RWPE1 (cell line): ENCODE measurements around the gene MXRA8.
"Not testable (repeated sequence)": the region's sequence is repeated elsewhere in the genome, so short reads cannot be mapped to it uniquely, and the experiment has no call there.

Experiments used
- CTCF ChIA-PET: fragments of 350-600 bp; sonication (Branson Sonifier 250); formaldehyde crosslinking; extraction: SDS; loops from one replicate; lab custom pipeline; 2021; lab: Yijun Ruan, JAX
- POLR2A ChIA-PET: fragments of 400-600 bp; formaldehyde crosslinking; extraction: SDS; loops from one replicate; lab custom pipeline; 2020; ENCODE audit warnings: antibody characterized with exemption; ENCODE audit not compliant: low non-redundant PET; lab: Yijun Ruan, JAX
- DNase-seq: peaks from one replicate; pipeline ENCODE4 v3.0.0; 2012; ENCODE audit warnings: low spot score
- H3K27ac ChIP-seq: fragments of 450-650 bp; 2 replicates; pipeline ENCODE4 v1.5.1; 2017
- CTCF ChIP-seq: fragments of 450-650 bp; conservative IDR thresholded peaks from 2 replicates; pipeline ENCODE4 v1.5.1; 2017; ENCODE audit warnings: low read depth, mild to moderate bottlenecking

Gene MXRA8

DNA sequence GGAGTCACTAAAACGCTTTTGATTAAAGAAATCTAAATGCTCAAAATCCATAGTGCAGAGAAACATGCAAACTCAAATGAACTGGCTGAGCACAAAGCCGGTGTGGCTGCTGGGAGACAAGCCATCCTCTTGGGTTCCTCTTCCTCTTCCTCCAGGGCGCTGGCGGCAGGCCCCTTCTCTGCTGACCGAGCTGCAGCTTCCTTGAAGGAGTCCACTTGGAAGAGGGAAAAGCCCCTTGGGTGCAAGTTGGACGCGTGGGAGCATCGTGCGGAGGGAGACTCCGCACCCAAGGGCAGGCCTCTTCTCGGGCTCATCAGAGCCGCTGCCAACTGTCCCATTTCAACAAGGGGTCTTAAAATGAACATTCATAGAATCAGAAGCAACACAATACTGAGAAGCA is 32.9 kb upstream of the MXRA8 start:
- H3K27ac ChIP-seq, result no peak overlapping the region
- TF ChIP-seq CTCF, result no peak
- DNase-seq, result no peak
- POLR2A ChIA-PET, result no interaction called here
- CTCF ChIA-PET, result no interaction called here

DNA sequence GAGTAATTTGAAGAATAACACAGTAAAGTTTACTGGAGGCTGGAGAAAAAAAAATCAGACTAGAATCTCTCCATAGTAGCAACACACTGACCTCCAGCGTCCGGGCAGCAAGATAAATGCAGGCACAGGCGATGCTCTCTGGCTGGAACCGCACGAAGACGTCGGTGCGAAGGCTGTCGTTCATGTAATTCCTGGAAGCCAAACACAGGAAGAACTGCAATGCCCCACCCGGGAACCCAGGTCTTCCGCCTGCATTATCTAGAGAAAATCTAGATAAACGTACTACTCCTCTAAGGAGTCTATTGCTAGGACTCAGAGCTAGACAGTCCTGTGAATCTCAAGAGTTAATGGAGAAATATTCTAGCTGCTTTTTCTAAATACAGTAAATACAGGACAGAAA is 32.3 kb upstream of the MXRA8 start:
- ChIA-PET POLR2A (no interaction called here), CTCF (interaction anchor here (0.7 kb wide), 1 partner anchor 15 kb away, joined by 4 read pairs; no protein-coding TSS in a partner anchor)
- H3K27ac ChIP-seq, result no peak overlapping the region
- no peak for TF ChIP-seq CTCF
- no peak for DNase-seq

DNA sequence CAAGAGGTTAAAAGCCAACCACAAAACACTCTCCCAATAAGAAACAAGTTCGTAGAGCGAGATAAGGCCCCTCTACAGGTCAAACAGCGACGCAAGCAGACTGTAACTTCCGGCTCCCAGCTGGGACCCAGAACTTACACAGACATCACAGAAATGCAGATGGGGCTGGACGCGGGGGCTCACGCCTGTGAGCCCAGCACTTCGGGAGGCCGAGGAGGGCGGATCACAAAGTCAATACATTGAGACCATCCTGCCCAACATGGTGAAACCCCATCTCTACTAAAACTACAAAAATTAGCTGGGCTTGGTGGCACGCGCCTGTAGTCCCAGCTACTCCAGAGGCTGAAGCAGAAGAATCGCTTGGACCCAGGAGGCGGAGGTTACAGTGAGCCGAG is 29.7 kb upstream of the MXRA8 start:
- ChIA-PET CTCF (no interaction called here), POLR2A (no interaction called here)
- 0 out of 2 replicates have a peak overlapping the region, but pooled peaks have one; percentile 11 for H3K27ac ChIP-seq
- no peak for DNase-seq
- no peak for TF ChIP-seq CTCF

DNA sequence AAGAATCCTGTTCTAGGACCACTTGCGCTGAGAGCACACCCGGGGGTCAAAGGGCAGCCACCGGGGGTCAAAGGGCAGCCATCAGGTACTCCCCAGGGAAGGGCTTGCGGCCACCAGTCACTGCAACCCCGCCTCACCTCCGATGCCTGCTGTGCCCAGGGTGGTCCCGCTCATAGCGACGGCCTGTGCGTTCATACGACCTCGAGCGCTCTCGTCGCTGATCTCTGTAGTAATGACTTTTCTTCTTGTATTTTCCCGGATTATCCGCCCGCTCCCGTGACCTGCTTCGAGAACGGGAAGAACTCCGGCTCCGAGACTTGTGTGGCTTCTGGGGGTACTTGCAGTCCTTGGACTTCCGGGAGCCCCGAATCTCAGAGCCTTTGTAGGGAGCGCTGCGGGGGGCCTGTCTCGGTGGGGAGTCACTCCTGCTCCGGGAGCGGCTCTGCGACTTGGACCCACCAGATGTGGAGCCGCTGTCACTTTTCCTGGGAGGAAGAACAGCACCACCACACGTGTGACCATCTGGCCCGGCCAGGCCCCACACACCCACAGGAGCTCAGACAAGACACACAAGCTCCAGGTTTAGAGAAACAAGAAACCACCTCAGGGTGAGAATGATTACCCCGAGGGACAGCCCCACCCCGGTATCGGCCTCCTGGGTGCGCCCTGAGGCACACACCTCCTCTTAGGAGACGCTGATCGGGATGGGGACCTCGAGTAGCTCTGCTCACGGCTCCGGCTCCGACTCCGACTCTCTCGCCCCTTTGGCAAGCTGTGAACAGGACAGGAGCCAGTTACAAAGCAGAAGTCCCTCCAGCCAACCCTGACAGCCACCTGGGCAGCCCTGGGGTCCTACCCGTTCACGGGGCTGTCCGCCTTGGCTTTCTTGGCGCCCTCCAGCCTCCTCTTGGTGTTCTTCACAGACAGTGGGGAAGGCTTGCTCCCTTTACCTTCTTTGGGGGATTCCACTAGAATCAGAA is 29.0 kb upstream of the MXRA8 start:
- no peak for DNase-seq
- ChIA-PET CTCF (no interaction called here), POLR2A (no interaction called here)
- TF ChIP-seq CTCF, result no peak
- 0 out of 2 replicates have a peak overlapping the region, but pooled peaks have one; percentile 11 for H3K27ac ChIP-seq

DNA sequence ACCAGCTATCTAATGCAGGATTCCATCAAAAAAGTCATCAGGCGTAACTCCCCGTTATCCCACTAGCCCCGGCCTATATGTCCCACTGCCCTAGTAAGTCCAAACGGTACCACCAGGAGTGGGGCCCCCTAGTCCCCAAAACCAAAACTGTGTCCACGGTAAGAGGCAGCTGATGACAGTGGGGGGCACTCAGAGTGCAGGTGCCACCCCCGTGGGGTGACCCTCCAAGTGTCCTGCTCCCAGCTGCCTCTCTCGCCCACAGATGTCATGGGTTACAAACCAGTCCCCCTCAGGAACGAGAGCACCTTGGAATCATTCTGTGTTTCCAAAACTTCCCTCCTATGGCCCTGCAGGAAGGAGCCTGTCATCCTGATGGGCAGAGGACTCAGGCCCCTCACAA is 27.6 kb upstream of the MXRA8 start:
- DNase-seq, result no peak
- no peak overlapping the region for H3K27ac ChIP-seq
- POLR2A ChIA-PET, result no interaction called here
- no peak for TF ChIP-seq CTCF
- CTCF ChIA-PET, result no interaction called here

DNA sequence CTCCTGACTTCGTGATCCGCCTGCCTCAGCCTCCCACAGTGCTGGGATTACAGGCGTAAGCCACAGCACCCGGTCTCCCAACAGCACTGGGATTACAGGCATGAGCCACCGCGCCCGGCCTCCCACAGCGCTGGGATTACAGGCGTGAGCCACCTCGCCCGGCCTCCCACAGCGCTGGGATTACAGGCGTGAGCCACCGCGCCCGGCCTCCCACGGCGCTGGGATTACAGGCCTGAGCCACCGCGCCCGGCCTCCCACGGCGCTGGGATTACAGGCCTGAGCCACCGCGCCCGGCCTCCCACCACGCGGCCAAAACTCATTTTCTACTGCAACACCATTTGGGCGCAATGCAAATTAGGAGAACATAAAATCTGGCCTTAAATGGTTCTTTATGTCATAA is 27.0 kb upstream of the MXRA8 start:
- POLR2A ChIA-PET, DNase-seq, CTCF ChIA-PET: not testable (repeated sequence)
- peak overlapping the region; percentile 6; the same call in 1 of the 2 replicates for H3K27ac ChIP-seq

DNA sequence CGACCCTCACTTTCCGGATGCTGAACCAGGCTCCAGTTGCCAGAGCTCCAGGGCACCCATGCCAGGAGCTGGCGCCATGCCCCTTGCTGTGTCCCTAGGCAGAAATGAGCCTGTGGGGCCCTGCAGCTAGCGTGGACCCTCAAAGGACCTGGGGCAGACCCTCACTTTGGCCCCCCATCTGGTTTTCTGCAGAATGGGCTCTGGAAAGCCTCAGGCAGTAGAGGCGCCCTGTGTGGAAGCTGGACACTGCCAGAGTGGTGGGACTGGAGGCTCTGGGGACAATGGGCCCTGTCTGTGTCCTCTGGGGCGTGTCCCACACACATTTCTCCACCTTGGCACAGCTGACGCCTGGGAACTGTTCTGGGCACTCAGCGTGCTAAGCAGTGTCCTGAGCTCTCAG is 22.9 kb upstream of the MXRA8 start:
- TF ChIP-seq CTCF, result no peak
- H3K27ac ChIP-seq, result peak overlapping the region; percentile 5
- CTCF ChIA-PET, result no interaction called here
- no peak for DNase-seq
- POLR2A ChIA-PET, result no interaction called here
